Activated B cell treated with CpG ODN at 0.5 μM for 24 hours (primary cell): ENCODE data around the gene GRK6. TPM values are rescaled to one million over a fixed set of nuclear protein-coding genes. Genes with fewer than 3 reads are reported as not detected.
A peak's percentile ranks its signal among the peaks of the same experiment; 100 is the strongest.

Experiments used
- ATAC-seq: fragments of 200-7000 bp; cut with Tn5 transposase; one replicate; pipeline ENCODE4 v1.10.0; 2021; ENCODE audit warnings: low read depth, mild to moderate bottlenecking, moderate library complexity
- CTCF ChIA-PET: fragments of 350-600 bp; sonication (Branson Sonifier 250); formaldehyde crosslinking; loops from one replicate; lab custom pipeline; 2021; ENCODE audit warnings: antibody characterized with exemption; lab: Charles Lee
- POLR2A ChIA-PET: fragments of 350-600 bp; sonication (Branson Sonifier 250); formaldehyde crosslinking; loops from one replicate; lab custom pipeline; 2021; ENCODE audit warnings: antibody characterized with exemption; lab: Charles Lee
- DNase-seq: peaks from one replicate; pipeline ENCODE4 v3.0.0; 2022
- H3K27ac Mint-ChIP-seq: one replicate; pipeline ENCODE4 v1.8.0; 2020; ENCODE audit warnings: mixed read lengths
- H3K27me3 Mint-ChIP-seq: one replicate; pipeline ENCODE4 v1.8.0; 2021; ENCODE audit warnings: mixed read lengths
- H3K36me3 Mint-ChIP-seq: one replicate; pipeline ENCODE4 v1.8.0; 2021; ENCODE audit warnings: low read depth, mixed read lengths
- H3K4me1 Mint-ChIP-seq: one replicate; pipeline ENCODE4 v1.8.0; 2021; ENCODE audit warnings: mixed read lengths
- H3K4me3 Mint-ChIP-seq: one replicate; pipeline ENCODE4 v1.8.0; 2020; ENCODE audit warnings: mild to moderate bottlenecking, mixed read lengths
- H3K9me3 Mint-ChIP-seq: one replicate; pipeline ENCODE4 v1.8.0; 2020; ENCODE audit warnings: mixed read lengths
- intact Hi-C: fragments of 100-400 bp; cut with micrococcal nuclease; formaldehyde crosslinking; loops from one replicate; pipeline ENCODE4 v1.15.1; 2024
- total RNA-seq: library from RNA; stranded (reverse); gene quantifications from 2 replicates; pipeline ENCODE4 v1.2.3, GENCODE V29; 2022
- TF ChIP-seq, protein P1 (sequence below): fragments of 200-600 bp; IDR thresholded peaks from one replicate; pipeline ENCODE4 v1.8.0; 2022; ENCODE audit warnings: antibody characterized with exemption, mild to moderate bottlenecking

Gene GRK6
- total RNA-seq, 1 donor from 2014 or later: 92.6 TPM

DNA sequence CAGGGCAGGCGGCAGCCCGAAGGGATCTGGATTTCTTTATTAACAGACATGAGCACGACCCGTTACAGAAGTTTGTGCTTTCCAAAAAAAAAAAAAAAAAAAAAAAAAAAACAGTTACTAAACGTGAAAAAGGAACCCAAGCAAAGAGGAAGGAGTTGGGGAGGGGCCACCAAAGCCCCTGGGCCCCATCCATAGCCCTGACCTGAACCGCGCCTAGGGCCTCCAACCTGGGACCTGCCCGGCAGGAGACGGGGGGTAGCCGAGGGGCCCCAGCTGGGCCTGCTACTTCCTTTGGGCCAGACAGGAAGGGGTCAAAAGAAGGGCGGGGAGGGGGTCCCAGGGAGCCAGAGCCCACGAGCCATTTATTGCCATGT, 30.1 kb downstream of the GRK6 start:
- ATAC-seq (no peak), DNase-seq (no peak)
- H3K27ac Mint-ChIP-seq: no peak overlapping the region
- H3K4me3 Mint-ChIP-seq: no peak overlapping the region
- H3K9me3 Mint-ChIP-seq: no peaks in the 10 kb centered on the region
- ChIA-PET POLR2A (interaction anchor here (1.4 to 6.0 kb wide), 4 partner anchors 30 to 67 kb away, joined by 6 to 88 read pairs (median 14); partner anchors contain the start of gene GRK6), CTCF (interaction anchor here (0.8 to 5.7 kb wide), 7 partner anchors 38 to 147 kb away, joined by 3 to 89 read pairs (median 5); no protein-coding TSS in a partner anchor)
- no peaks in the 10 kb centered on the region for H3K27me3 Mint-ChIP-seq
- TF ChIP-seq, protein P1, sequence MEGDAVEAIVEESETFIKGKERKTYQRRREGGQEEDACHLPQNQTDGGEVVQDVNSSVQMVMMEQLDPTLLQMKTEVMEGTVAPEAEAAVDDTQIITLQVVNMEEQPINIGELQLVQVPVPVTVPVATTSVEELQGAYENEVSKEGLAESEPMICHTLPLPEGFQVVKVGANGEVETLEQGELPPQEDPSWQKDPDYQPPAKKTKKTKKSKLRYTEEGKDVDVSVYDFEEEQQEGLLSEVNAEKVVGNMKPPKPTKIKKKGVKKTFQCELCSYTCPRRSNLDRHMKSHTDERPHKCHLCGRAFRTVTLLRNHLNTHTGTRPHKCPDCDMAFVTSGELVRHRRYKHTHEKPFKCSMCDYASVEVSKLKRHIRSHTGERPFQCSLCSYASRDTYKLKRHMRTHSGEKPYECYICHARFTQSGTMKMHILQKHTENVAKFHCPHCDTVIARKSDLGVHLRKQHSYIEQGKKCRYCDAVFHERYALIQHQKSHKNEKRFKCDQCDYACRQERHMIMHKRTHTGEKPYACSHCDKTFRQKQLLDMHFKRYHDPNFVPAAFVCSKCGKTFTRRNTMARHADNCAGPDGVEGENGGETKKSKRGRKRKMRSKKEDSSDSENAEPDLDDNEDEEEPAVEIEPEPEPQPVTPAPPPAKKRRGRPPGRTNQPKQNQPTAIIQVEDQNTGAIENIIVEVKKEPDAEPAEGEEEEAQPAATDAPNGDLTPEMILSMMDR: peak; percentile 3
- intact Hi-C loops: loop anchor here (1.0 to 5.0 kb wide), 7 partner anchors 16 to 342 kb away; partner anchors contain the start of genes NSD1, PDLIM7 and TMED9
- H3K36me3 Mint-ChIP-seq: no peaks in the 10 kb centered on the region
- H3K4me1 Mint-ChIP-seq: peaks cover 28% of the 10 kb centered on the region

DNA sequence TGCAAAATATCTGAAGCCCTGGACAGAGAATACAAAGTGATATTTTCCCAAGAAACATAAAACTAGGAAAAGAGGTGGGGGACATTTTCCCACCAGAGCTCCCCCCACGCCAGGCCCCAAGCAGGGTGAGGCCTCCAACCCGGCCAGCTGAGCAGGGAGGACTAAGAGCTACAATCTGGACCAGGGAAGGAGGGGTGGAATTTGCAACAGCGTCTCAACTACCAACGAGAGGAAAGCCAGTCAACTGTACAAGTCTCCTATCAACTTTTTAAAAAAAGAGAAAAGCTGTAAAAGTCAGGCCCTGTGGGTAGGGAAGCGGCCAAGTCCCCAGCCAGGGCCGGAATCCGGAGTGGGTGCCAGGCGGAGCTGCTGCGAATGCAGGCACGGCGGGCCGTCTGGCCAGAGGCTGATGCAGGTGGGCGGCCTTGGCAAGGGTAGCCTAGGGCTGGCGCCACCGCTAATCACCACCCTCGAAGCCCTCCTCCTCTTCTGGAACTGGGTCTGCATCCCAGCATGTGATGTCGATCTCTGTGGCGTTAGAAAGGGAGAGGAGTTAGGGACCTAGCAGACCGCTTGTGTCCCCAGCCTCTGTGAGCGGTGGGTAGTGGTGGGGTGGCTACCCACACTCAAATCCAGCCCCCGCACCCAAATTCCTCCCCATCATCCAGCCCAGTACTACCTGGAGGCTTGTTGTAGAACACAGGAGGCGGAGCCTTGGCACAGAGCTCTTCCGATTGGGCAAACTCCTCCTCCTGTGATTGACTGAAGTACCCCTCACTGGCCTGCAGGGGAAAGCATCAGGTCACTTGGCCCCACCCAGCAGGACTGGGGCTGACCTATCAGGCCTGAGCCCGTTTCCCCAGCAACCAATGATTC, 30.7 kb downstream of the GRK6 start:
- peak overlapping the region; percentile 38 for H3K4me3 Mint-ChIP-seq

DNA sequence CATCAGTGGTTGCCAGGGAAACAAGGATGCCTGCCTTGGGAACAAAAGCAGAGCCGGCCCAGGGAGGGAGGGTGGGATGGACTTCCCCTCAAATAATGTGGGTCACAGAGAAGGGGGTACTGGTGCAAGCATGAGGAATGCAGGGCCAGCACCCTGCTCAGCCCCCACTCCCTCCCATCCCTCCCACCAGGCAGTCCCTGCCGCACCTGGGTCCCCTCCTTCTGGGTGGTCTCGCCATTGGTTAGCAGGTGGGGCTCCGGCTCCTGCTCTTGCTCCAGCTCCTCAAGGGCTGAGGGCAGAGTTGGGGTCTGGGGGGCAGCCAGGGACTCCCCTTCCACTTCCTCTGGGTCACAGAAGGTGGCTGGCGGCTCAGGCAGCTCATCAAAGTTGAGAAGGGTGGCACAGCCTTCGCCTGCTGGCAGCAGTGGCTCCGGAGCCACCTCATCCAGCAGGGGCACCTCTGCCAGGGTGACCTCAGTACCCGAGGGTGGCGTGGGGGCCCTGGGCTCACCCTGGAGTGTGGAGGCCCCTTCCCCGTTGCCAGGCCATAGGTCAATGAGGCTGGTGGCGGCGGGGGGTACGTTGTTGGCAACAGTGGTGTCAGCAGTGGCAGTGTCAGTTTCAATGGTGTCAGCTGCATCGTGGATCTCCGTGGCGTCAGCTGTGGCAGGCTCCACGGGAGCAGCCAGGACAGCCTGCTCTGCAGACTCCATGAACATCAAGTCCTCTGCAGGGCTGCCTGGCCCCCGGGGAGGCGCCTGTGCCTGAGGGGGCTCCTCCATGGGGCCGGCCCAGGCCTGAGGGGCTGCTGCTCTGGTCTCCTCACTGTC, 31.6 kb downstream of the GRK6 start:
- DNase-seq (no peak), ATAC-seq (no peak)
- Mint-ChIP-seq H3K36me3 (no peaks in the 10 kb centered on the region), H3K27me3 (no peaks in the 10 kb centered on the region), H3K4me3 (no peak overlapping the region), H3K27ac (no peak overlapping the region), H3K4me1 (peaks cover 22% of the 10 kb centered on the region), H3K9me3 (no peaks in the 10 kb centered on the region)
- POLR2A ChIA-PET: interaction anchor here (1.0 to 6.0 kb wide), 7 partner anchors 27 to 68 kb away, joined by 3 to 88 read pairs (median 6); partner anchors contain the start of gene GRK6
- intact Hi-C loops: loop anchor here (2.0 to 5.0 kb wide), 3 partner anchors 135 to 343 kb away; partner anchors contain the start of genes NSD1 and TMED9
- CTCF ChIA-PET: interaction anchor here (1.1 to 5.7 kb wide), 8 partner anchors 37 to 142 kb away, joined by 3 to 89 read pairs (median 4); partner anchors contain the start of gene B4GALT7
- TF ChIP-seq, protein P1: no peak

More for the DNA sequence above, 30.7 kb downstream of the GRK6 start:
- Mint-ChIP-seq H3K4me1 (peaks cover 26% of the 10 kb centered on the region), H3K36me3 (no peaks in the 10 kb centered on the region), H3K27ac (no peak overlapping the region), H3K27me3 (no peaks in the 10 kb centered on the region), H3K9me3 (no peaks in the 10 kb centered on the region)
- ATAC-seq (peak; percentile 35), DNase-seq (no peak)
- CTCF ChIA-PET: interaction anchor here (0.8 to 5.7 kb wide), 10 partner anchors 38 to 147 kb away, joined by 3 to 89 read pairs (median 4); partner anchors contain the start of gene B4GALT7
- POLR2A ChIA-PET: interaction anchor here (1.0 to 6.0 kb wide), 7 partner anchors 26 to 67 kb away, joined by 3 to 88 read pairs (median 6); partner anchors contain the start of gene GRK6
- intact Hi-C loops: loop anchor here (1.0 to 5.0 kb wide), 7 partner anchors 15 to 342 kb away; partner anchors contain the start of genes NSD1, PDLIM7 and TMED9
- TF ChIP-seq, protein P1: no peak

DNA sequence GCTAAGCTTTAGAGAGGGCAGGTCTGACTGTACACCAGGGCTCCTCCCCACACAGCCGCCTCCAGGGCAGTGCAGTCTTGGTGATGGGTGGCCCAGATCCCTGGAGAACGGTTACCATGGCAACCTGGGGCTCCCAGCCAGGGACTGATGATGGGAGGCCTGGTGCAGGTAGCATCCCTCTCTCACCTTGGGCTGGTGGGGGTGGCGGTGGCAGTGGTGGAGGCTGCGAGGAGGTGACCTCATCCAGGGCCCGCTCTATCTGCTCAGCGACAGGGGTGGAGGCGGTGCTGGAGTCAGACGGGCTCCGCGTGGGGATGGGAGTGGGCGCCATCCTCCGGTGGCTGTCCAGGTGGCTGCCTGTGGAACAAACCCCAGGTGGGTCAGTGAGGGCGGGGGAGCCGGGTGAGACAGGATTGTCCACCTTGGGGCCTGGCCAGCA, 32.5 kb downstream of the GRK6 start:
- no peaks in the 10 kb centered on the region for H3K27me3 Mint-ChIP-seq
- peaks cover 13% of the 10 kb centered on the region for H3K4me1 Mint-ChIP-seq
- H3K36me3 Mint-ChIP-seq: no peaks in the 10 kb centered on the region
- no peak overlapping the region for H3K27ac Mint-ChIP-seq
- H3K4me3 Mint-ChIP-seq: no peak overlapping the region
- TF ChIP-seq, protein P1: no peak
- ChIA-PET CTCF (interaction anchor here (2.2 to 2.8 kb wide), 2 partner anchors 43 to 56 kb away, joined by 8 to 22 read pairs; no protein-coding TSS in a partner anchor), POLR2A (no interaction called here)
- no peak for ATAC-seq
- intact Hi-C loops: loop anchor here (5.0 kb wide), 1 partner anchor 327 kb away; the partner anchor contains the start of gene NSD1
- no peak for DNase-seq
- H3K9me3 Mint-ChIP-seq: no peaks in the 10 kb centered on the region
